WERI-Rb-1 (cell line): Measurements from ENCODE around the gene SPATA21.

Experiments used
- DNase-seq: peaks from one replicate; pipeline ENCODE4 v3.0.0-alpha.2; 2020
- H3K27ac ChIP-seq: fragments of 250-450 bp; sonication (Bioruptor Pico); 2 replicates; pipeline ENCODE4 v1.5.1; 2020; ENCODE audit warnings: mild to moderate bottlenecking, moderate library complexity
- H3K27me3 ChIP-seq: fragments of 250-450 bp; sonication (Bioruptor Pico); 2 replicates; pipeline ENCODE4 v1.5.1; 2021; ENCODE audit warnings: mild to moderate bottlenecking, low read depth, moderate library complexity; ENCODE audit not compliant: insufficient read depth, severe bottlenecking
- H3K36me3 ChIP-seq: fragments of 250-450 bp; sonication (Bioruptor Pico); 2 replicates; pipeline ENCODE4 v1.5.1; 2020; ENCODE audit warnings: mild to moderate bottlenecking, moderate library complexity
- H3K4me3 ChIP-seq: 2 replicates; pipeline ENCODE4 v1.5.1; 2011; ENCODE audit warnings: low read depth, mild to moderate bottlenecking, control low read depth, low read length
- H3K9me3 ChIP-seq: fragments of 250-450 bp; sonication (Bioruptor Pico); 2 replicates; pipeline ENCODE4 v1.5.1; 2021; ENCODE audit warnings: mild to moderate bottlenecking, moderate library complexity; ENCODE audit not compliant: severe bottlenecking
- CTCF ChIP-seq: IDR thresholded peaks from 2 replicates; pipeline ENCODE4 v1.5.1; 2011; ENCODE audit warnings: low read depth, mild to moderate bottlenecking, control low read depth, inconsistent platforms, low read length

The SPATA21 gene

GRCh38 chr1:16420424-16421118 is 16.7 kb downstream of the SPATA21 start:
- TF ChIP-seq CTCF = no peak
- Histone ChIP-seq H3K27me3 (no peaks in the 10 kb centered on the region), H3K27ac (no peak overlapping the region), H3K9me3 (no peaks in the 10 kb centered on the region), H3K4me3 (no peak overlapping the region), H3K36me3 (no peaks in the 10 kb centered on the region)
- DNase-seq = no peak

- H3K4me3 ChIP-seq = no peak overlapping the region
- no peaks in the 10 kb centered on the region for H3K9me3 ChIP-seq
- no peaks in the 10 kb centered on the region for H3K27me3 ChIP-seq
- H3K27ac ChIP-seq = no peak overlapping the region
- no peak for TF ChIP-seq CTCF
- H3K36me3 ChIP-seq = no peaks in the 10 kb centered on the region
- DNase-seq = no peak
Measured at GRCh38 chr1:16418823-16419425, 18.3 kb downstream of the SPATA21 start.

GRCh38 chr1:16413191-16413590 is 24.0 kb downstream of the SPATA21 start:
- Histone ChIP-seq H3K27ac (no peak overlapping the region), H3K27me3 (no peaks in the 10 kb centered on the region), H3K4me3 (no peak overlapping the region), H3K9me3 (no peaks in the 10 kb centered on the region), H3K36me3 (no peaks in the 10 kb centered on the region)
- TF ChIP-seq CTCF = no peak
- no peak for DNase-seq

- H3K27me3 ChIP-seq = no peaks in the 10 kb centered on the region
- no peak overlapping the region for H3K4me3 ChIP-seq
- no peaks in the 10 kb centered on the region for H3K9me3 ChIP-seq
- DNase-seq = no peak
- H3K36me3 ChIP-seq = no peaks in the 10 kb centered on the region
- H3K27ac ChIP-seq = no peak overlapping the region
- no peak for TF ChIP-seq CTCF
Measured at GRCh38 chr1:16410803-16411202, 26.4 kb downstream of the SPATA21 start.

GRCh38 chr1:16409536-16410152 is 27.6 kb downstream of the SPATA21 start:
- no peak for DNase-seq
- TF ChIP-seq CTCF = no peak
- Histone ChIP-seq H3K27me3 (no peaks in the 10 kb centered on the region), H3K9me3 (no peaks in the 10 kb centered on the region), H3K4me3 (no peak overlapping the region), H3K36me3 (no peaks in the 10 kb centered on the region), H3K27ac (no peak overlapping the region)
